ENCODE data around the gene KRTAP17-1. TPM values are rescaled to one million over a fixed set of nuclear protein-coding genes. Genes with fewer than 3 reads are reported as not detected.
A peak's percentile ranks its signal among the peaks of the same experiment; 100 is the strongest.

KRTAP17-1 gene
- total RNA-seq, 1 experiment from 2014 or later: not detected

DNA sequence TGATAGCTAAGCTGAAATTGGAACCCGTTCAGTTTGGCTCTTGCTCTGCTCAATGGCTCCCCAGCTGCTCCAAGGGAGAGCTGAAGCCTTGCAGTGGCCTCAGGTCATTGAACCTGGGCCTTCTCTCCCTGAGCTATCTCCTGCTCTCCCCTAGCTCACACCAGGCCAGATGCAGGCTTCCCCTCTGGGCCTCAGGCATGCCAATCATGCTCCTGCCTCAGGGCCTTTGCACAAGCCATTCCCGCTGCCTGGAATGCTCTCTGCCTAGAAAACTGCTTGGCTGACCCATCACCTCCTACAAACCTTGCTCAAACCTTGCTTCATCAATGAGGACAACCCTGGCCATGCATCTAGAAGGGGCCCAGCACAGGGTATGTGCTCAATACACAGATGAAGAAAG is 16.7 kb upstream of the KRTAP17-1 start:
- TF ChIP-seq, protein P1, sequence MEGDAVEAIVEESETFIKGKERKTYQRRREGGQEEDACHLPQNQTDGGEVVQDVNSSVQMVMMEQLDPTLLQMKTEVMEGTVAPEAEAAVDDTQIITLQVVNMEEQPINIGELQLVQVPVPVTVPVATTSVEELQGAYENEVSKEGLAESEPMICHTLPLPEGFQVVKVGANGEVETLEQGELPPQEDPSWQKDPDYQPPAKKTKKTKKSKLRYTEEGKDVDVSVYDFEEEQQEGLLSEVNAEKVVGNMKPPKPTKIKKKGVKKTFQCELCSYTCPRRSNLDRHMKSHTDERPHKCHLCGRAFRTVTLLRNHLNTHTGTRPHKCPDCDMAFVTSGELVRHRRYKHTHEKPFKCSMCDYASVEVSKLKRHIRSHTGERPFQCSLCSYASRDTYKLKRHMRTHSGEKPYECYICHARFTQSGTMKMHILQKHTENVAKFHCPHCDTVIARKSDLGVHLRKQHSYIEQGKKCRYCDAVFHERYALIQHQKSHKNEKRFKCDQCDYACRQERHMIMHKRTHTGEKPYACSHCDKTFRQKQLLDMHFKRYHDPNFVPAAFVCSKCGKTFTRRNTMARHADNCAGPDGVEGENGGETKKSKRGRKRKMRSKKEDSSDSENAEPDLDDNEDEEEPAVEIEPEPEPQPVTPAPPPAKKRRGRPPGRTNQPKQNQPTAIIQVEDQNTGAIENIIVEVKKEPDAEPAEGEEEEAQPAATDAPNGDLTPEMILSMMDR (IDR thresholded peaks at IDR 0.05; ENCODE audit: insufficient read depth in 1 of 2, low read depth in 1 of 2, low read length in 1 of 2, severe bottlenecking in 1 of 2, unreplicated experiment in 1 of 2): no peak
- no peaks in the 10 kb centered on the region for H3K4me1 ChIP-seq
- no peaks in the 10 kb centered on the region for H3K27me3 Mint-ChIP-seq (ENCODE audit: insufficient read depth, unreplicated experiment)
- H3K9me3 ChIP-seq: no peaks in the 10 kb centered on the region
- intact Hi-C loops (cut with micrococcal nuclease; ENCODE audit: unreplicated experiment): no loop called here
- no TSS peak for BruUV-seq (replicated peaks)
- no peaks in the 10 kb centered on the region for H3K27me3 ChIP-seq (replicated peaks; ENCODE audit: control insufficient read depth, insufficient read depth, low read length)
- no peaks in the 10 kb centered on the region for H3K4me1 Mint-ChIP-seq (ENCODE audit: low read depth, unreplicated experiment)
- ChIA-PET POLR2A (no interaction called here), CTCF (interaction anchor here (1.5 kb wide), 1 partner anchor 330 kb away, joined by 4 read pairs; no protein-coding TSS in a partner anchor)
- no peak overlapping the region for H3K27ac Mint-ChIP-seq (ENCODE audit: unreplicated experiment)
- H3K4me3 Mint-ChIP-seq (ENCODE audit: unreplicated experiment): no peak overlapping the region
- no peaks in the 10 kb centered on the region for H3K36me3 ChIP-seq (ENCODE audit: control insufficient read depth, insufficient read depth, low read length)
- no peak for DNase-seq
- H3K9me3 Mint-ChIP-seq (ENCODE audit: unreplicated experiment): no peaks in the 10 kb centered on the region
- H3K36me3 Mint-ChIP-seq (ENCODE audit: insufficient read depth, unreplicated experiment): no peaks in the 10 kb centered on the region
- no peak overlapping the region for H3K4me3 ChIP-seq (ENCODE audit: low read depth, low read length)

DNA sequence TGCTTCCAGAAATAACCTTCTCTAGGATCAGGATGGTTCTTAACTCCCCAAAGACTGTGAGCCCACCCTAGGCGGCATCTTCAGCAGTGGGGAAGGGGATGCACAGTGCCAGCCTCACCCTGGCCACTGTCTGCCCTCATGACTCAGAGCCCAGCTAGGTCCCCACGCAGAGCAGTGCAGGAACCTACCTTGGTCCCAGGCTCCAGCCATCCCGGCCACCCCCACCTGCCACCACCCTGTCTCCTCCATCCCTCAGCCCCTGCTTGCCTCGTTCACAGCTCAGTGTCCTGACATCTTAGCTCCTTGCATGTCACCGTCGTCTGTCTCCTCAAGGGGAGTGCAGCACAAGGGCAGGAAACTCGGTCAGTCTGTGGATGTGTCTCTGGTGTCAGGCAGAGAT is 16.1 kb upstream of the KRTAP17-1 start:
- intact Hi-C loops (cut with micrococcal nuclease; ENCODE audit: unreplicated experiment): no loop called here
- Mint-ChIP-seq H3K9me3 (ENCODE audit: unreplicated experiment) (no peaks in the 10 kb centered on the region), H3K4me3 (ENCODE audit: unreplicated experiment) (no peak overlapping the region), H3K4me1 (ENCODE audit: low read depth, unreplicated experiment) (no peaks in the 10 kb centered on the region), H3K27ac (ENCODE audit: unreplicated experiment) (no peak overlapping the region), H3K36me3 (ENCODE audit: insufficient read depth, unreplicated experiment) (no peaks in the 10 kb centered on the region), H3K27me3 (ENCODE audit: insufficient read depth, unreplicated experiment) (no peaks in the 10 kb centered on the region)
- Histone ChIP-seq H3K9me3 (no peaks in the 10 kb centered on the region), H3K4me1 (no peaks in the 10 kb centered on the region), H3K27me3 (replicated peaks; ENCODE audit: control insufficient read depth, insufficient read depth, low read length) (no peaks in the 10 kb centered on the region), H3K4me3 (ENCODE audit: low read depth, low read length) (no peak overlapping the region), H3K36me3 (ENCODE audit: control insufficient read depth, insufficient read depth, low read length) (no peaks in the 10 kb centered on the region)
- TF ChIP-seq, protein P1 (IDR thresholded peaks at IDR 0.05; ENCODE audit: insufficient read depth in 1 of 2, low read depth in 1 of 2, low read length in 1 of 2, severe bottlenecking in 1 of 2, unreplicated experiment in 1 of 2): no peak
- BruUV-seq (replicated peaks): no TSS peak
- POLR2A ChIA-PET: no interaction called here
- no peak for DNase-seq
- CTCF ChIA-PET: interaction anchor here (1.5 kb wide), 1 partner anchor 331 kb away, joined by 4 read pairs; no protein-coding TSS in a partner anchor

DNA sequence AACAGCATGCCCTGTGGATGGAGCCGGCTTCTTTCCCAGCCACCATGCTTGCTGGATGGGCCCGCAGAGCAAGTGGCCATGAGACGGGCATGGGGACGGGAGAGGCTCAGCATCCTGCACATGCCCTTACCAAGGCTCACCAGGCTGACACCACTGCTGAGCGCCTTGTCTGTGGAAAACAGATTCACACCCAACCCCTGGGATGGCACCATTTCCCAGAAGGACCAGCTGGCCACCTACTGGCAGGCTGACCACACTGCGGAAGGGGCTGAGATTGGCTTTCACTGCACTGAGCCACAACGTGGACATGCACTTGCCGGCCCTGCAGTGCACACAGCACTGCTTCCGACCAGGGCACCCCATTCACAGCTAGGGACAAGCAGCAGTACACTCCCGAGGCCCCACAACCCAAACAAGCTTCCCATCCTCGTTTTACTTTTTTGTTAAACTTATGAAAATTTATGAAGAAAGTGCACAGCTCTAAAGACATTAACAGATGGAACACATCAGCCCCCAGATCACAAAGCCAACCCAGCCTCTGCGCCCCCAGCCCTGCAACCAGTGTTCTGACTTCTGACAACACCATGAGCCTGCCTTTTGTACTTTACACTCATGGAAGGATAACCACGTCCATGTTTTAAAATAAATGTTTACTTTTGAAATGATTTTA is 13.9 kb upstream of the KRTAP17-1 start:
- Mint-ChIP-seq H3K9me3 (ENCODE audit: unreplicated experiment) (no peaks in the 10 kb centered on the region), H3K27me3 (ENCODE audit: insufficient read depth, unreplicated experiment) (no peaks in the 10 kb centered on the region), H3K4me1 (ENCODE audit: low read depth, unreplicated experiment) (no peaks in the 10 kb centered on the region), H3K36me3 (ENCODE audit: insufficient read depth, unreplicated experiment) (no peaks in the 10 kb centered on the region), H3K4me3 (ENCODE audit: unreplicated experiment) (no peak overlapping the region), H3K27ac (ENCODE audit: unreplicated experiment) (no peak overlapping the region)
- no peaks in the 10 kb centered on the region for H3K4me1 ChIP-seq
- peak; percentile 74 to 81 for DNase-seq
- ChIA-PET POLR2A (no interaction called here), CTCF (interaction anchor here (0.8 to 1.8 kb wide), 7 partner anchors 9 to 472 kb away, joined by 3 to 5 read pairs (median 3); no protein-coding TSS in a partner anchor)
- H3K9me3 ChIP-seq: no peaks in the 10 kb centered on the region
- H3K36me3 ChIP-seq (ENCODE audit: control insufficient read depth, insufficient read depth, low read length): no peaks in the 10 kb centered on the region
- intact Hi-C loops (cut with micrococcal nuclease; ENCODE audit: unreplicated experiment): loop anchor here (1.0 to 10.0 kb wide), 3 partner anchors 165 to 420 kb away; partner anchors contain the start of genes KRTAP2-3 and KRTAP2-4
- H3K4me3 ChIP-seq (ENCODE audit: low read depth, low read length): no peak overlapping the region
- TF ChIP-seq, protein P1 (IDR thresholded peaks at IDR 0.05; ENCODE audit: insufficient read depth in 1 of 2, low read depth in 1 of 2, low read length in 1 of 2, severe bottlenecking in 1 of 2, unreplicated experiment in 1 of 2): peak; percentile 85 to 91
- no TSS peak for BruUV-seq (replicated peaks)
- no peaks in the 10 kb centered on the region for H3K27me3 ChIP-seq (replicated peaks; ENCODE audit: control insufficient read depth, insufficient read depth, low read length)

All from Caco-2 (cell line).